Renal cortical epithelial cell (primary cell): ENCODE data around the gene CAPN9. TPM values are rescaled to one million over a fixed set of nuclear protein-coding genes. Genes with fewer than 3 reads are reported as not detected.
A peak's percentile ranks its signal among the peaks of the same experiment; 100 is the strongest.
"Not testable (repeated sequence)": the region's sequence is repeated elsewhere in the genome, so short reads cannot be mapped to it uniquely, and the experiment has no call there.

Experiments
- DNase-seq: peaks from one replicate; pipeline ENCODE4 v3.0.0-alpha.2; 2011; ENCODE audit warnings: low read depth
- total RNA-seq: library from RNA; depleted of rRNA; stranded (reverse); fragments of >200 nt; gene quantifications from 2 replicates; pipeline ENCODE4 v1.2.3, GENCODE V29; 2014

Gene CAPN9
- 0.05 TPM in 1 of 2 replicates, not detected in the other for total RNA-seq

GRCh38 chr1:230747127-230747730 lies at the start of gene CAPN9:
Gene CAPN9 (plus strand): TSS chr1:230747388. CDS start chr1:230747497, 109 bp downstream.
- no peak for DNase-seq

- DNase-seq, result no peak
Observed at GRCh38 chr1:230698130-230698529, 49.1 kb upstream of the CAPN9 start.

GRCh38 chr1:230698964-230699363 lies 48.2 kb upstream of the CAPN9 start:
- DNase-seq, result not testable (repeated sequence)

- DNase-seq, result no peak
Observed at GRCh38 chr1:230699716-230700115, 47.5 kb upstream of the CAPN9 start.

GRCh38 chr1:230700132-230700531 lies 47.1 kb upstream of the CAPN9 start:
- DNase-seq, result no peak

GRCh38 chr1:230701434-230701833 lies 45.8 kb upstream of the CAPN9 start:
- no peak for DNase-seq

GRCh38 chr1:230701895-230702768 lies 45.1 kb upstream of the CAPN9 start:
- DNase-seq, result no peak

GRCh38 chr1:230702934-230703678 lies 44.1 kb upstream of the CAPN9 start:
- DNase-seq, result no peak

GRCh38 chr1:230703679-230704385 lies 43.4 kb upstream of the CAPN9 start:
- DNase-seq, result no peak

- no peak for DNase-seq
Observed at GRCh38 chr1:230704830-230705229, 42.4 kb upstream of the CAPN9 start.

GRCh38 chr1:230705289-230706019 lies 41.7 kb upstream of the CAPN9 start:
- DNase-seq, result no peak

- DNase-seq, result no peak
Observed at GRCh38 chr1:230706020-230706699, 41.0 kb upstream of the CAPN9 start.

- no peak for DNase-seq
Observed at GRCh38 chr1:230706887-230707731, 40.1 kb upstream of the CAPN9 start.

GRCh38 chr1:230707732-230708630 lies 39.2 kb upstream of the CAPN9 start:
- DNase-seq, result no peak

GRCh38 chr1:230708631-230709580 lies 38.3 kb upstream of the CAPN9 start:
- peak; percentile 66 for DNase-seq

- DNase-seq, result no peak
Observed at GRCh38 chr1:230709619-230710542, 37.3 kb upstream of the CAPN9 start.
